Common myeloid progenitor, CD34-positive (primary cell): ENCODE data around the gene DENND5A.
A peak's percentile ranks its signal among the peaks of the same experiment; 100 is the strongest.
"Not testable (repeated sequence)": the region's sequence is repeated elsewhere in the genome, so short reads cannot be mapped to it uniquely, and the experiment has no call there.

Source experiments
- CTCF ChIA-PET: fragments of 350-600 bp; sonication (Branson Sonifier 250); formaldehyde crosslinking; loops from one replicate; lab custom pipeline; 2021; ENCODE audit warnings: antibody characterized with exemption; lab: Charles Lee
- POLR2A ChIA-PET: fragments of 350-600 bp; sonication (Branson Sonifier 250); formaldehyde crosslinking; loops from one replicate; lab custom pipeline; 2021; ENCODE audit warnings: antibody characterized with exemption; lab: Charles Lee
- DNase-seq, 3 donors: peaks; one replicate each; pipeline versions ENCODE4 v3.0.0 to v3.0.0-alpha.2; 2013
- H3K27ac ChIP-seq, 2 experiments: 1 replicate in 1 of 2; 2 replicates in 1 of 2; pipeline ENCODE4 v1.7.0; 2013; ENCODE audit warnings: inconsistent platforms in 2 of 2, low read length in 2 of 2, mild to moderate bottlenecking in 2 of 2, low read depth in 1 of 2, moderate library complexity in 1 of 2; ENCODE audit not compliant: severe bottlenecking in 2 of 2, insufficient read depth in 1 of 2, poor library complexity in 1 of 2
- H3K27me3 ChIP-seq, 5 experiments: replicated peaks in 2 of 5; 1 replicate in 3 of 5; 2 replicates in 2 of 5; pipeline versions ENCODE4 v1.6.1 to v1.7.0; 2013; ENCODE audit warnings: low read length in 4 of 5, mild to moderate bottlenecking in 2 of 5, moderate library complexity in 2 of 5, inconsistent platforms in 1 of 5; ENCODE audit not compliant: insufficient read depth in 5 of 5, control insufficient read depth in 4 of 5
- H3K36me3 ChIP-seq, 4 experiments: 1 replicate in 2 of 4; 2 replicates in 2 of 4; pipeline versions ENCODE4 v1.6.1 to v1.7.0; 2013; ENCODE audit warnings: low read length in 3 of 4, control low read depth in 1 of 4, mild to moderate bottlenecking in 1 of 4; ENCODE audit not compliant: control insufficient read depth in 4 of 4, insufficient read depth in 4 of 4
- H3K4me1 ChIP-seq, 4 experiments: 1 replicate in 3 of 4; 2 replicates in 1 of 4; pipeline versions ENCODE4 v1.6.1 to v1.7.1; 2013; ENCODE audit warnings: low read length in 3 of 4, mild to moderate bottlenecking in 3 of 4, control low read depth in 1 of 4, inconsistent platforms in 1 of 4, moderate library complexity in 1 of 4; ENCODE audit not compliant: control insufficient read depth in 4 of 4, insufficient read depth in 4 of 4; ENCODE audit errors: control extremely low read depth in 1 of 4
- H3K4me3 ChIP-seq, 7 experiments: 1 replicate in 4 of 7; 2 replicates in 3 of 7; pipeline versions ENCODE4 v1.5.1 to v1.7.0; 2013; ENCODE audit warnings: mild to moderate bottlenecking in 7 of 7, low read length in 6 of 7, moderate library complexity in 6 of 7, inconsistent platforms in 2 of 7, low read depth in 2 of 7, control low read depth in 1 of 7; ENCODE audit not compliant: insufficient read depth in 4 of 7, control insufficient read depth in 1 of 7; ENCODE audit errors: extremely low read depth in 1 of 7
- H3K9me3 ChIP-seq, 5 experiments: 1 replicate in 4 of 5; 2 replicates in 1 of 5; pipeline versions ENCODE4 v1.6.1 to v1.7.1; 2013; ENCODE audit warnings: low read length in 4 of 5, mild to moderate bottlenecking in 2 of 5, inconsistent platforms in 1 of 5, low read depth in 1 of 5, moderate library complexity in 1 of 5; ENCODE audit not compliant: control insufficient read depth in 4 of 5, insufficient read depth in 2 of 5; ENCODE audit errors: control extremely low read depth in 1 of 5
- WGBS: methylation state at CpG from one replicate; pipeline ENCODE4 v1.1.5; 2013; ENCODE audit not compliant: insufficient coverage; 5-methylcytosine and 5-hydroxymethylcytosine counted together

DENND5A gene

DNA sequence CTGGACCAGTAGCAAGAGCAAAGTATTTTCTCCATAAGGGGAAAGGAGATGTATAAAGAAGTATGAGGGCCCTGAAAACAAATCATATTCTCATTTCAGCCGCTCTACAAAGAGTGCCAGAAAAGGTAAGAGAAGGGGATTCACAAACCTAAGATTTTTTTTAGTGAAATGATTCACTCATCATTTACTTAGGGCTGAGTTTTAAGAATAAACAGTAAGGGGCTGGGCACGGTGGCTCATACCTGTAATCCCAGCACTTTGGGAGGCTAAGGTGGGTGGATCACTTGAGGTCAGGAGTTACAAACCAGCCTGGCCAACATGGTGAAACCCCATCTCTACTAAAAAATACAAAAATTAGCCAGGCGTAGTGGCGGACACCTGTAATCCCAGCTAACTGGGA is 55.5 kb downstream of the DENND5A start:
- WGBS = 94% methylated on average over 3 of the region's 4 CpGs
- peak overlapping the region in 1 of 2 experiments; percentile 4 for H3K27ac ChIP-seq
- DNase-seq, H3K9me3 ChIP-seq, H3K4me3 ChIP-seq, H3K36me3 ChIP-seq, POLR2A ChIA-PET, H3K27me3 ChIP-seq: not testable (repeated sequence)
- H3K4me1 ChIP-seq = peaks cover 0 to 23% (median 13%) of the 10 kb centered on the region in 4 experiments
- CTCF ChIA-PET = interaction anchor here (0.6 to 1.6 kb wide), 3 partner anchors 38 to 52 kb away, joined by 3 read pairs; no protein-coding TSS in a partner anchor

DNA sequence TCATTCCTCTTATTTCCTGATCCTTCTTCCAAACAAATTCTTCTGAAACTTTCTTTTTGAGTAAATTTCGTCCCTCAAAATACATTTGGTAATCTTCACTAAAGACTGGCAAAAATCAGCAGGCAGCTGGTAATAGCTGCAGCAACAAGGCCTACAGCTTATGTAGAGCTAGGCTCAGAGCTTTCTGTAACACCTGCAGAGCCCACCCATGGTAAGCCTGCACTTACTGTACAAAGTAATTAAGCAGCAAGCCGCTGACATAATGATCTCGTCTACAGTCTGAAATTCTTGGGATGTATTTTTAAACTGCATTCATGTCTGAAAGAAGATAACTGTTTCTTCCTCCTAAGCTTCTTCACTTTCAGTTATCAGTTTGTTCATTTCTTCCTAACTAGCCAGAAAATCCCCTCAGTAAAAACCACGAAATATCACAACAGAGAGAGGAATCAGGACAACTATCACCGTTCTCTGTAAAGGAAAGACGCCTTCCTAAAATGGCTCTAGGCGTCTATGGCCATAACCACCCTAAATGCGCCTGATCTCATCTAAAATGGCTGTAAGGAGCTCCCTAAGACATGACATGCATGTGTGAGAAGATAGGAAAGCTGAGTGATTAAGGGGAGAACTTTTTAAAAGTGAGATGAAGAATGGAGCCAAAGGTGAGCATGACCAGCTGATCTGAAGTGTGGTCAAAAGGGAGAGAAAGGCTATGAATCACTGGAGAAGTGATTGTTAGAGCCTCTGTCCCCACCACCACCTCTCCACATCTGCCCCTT is 56.2 kb downstream of the DENND5A start:
- H3K4me1 ChIP-seq = peaks cover 0 to 23% (median 13%) of the 10 kb centered on the region in 4 experiments
- peak overlapping the region in 1 of 2 experiments; percentile 4 for H3K27ac ChIP-seq
- peak in 1 of 3 donors; percentile 22 for DNase-seq
- H3K27me3 ChIP-seq = no peaks in the 10 kb centered on the region
- 72% methylated on average over 7 of the region's 8 CpGs for WGBS
- H3K4me3 ChIP-seq = no peak overlapping the region
- POLR2A ChIA-PET = no interaction called here
- H3K9me3 ChIP-seq = no peaks in the 10 kb centered on the region
- CTCF ChIA-PET = interaction anchor here (0.6 to 2.9 kb wide), 5 partner anchors 12 to 52 kb away, joined by 3 to 7 read pairs (median 3); no protein-coding TSS in a partner anchor
- peaks cover under 1 to 6% (median 4%) of the 10 kb centered on the region in 4 experiments for H3K36me3 ChIP-seq

DNA sequence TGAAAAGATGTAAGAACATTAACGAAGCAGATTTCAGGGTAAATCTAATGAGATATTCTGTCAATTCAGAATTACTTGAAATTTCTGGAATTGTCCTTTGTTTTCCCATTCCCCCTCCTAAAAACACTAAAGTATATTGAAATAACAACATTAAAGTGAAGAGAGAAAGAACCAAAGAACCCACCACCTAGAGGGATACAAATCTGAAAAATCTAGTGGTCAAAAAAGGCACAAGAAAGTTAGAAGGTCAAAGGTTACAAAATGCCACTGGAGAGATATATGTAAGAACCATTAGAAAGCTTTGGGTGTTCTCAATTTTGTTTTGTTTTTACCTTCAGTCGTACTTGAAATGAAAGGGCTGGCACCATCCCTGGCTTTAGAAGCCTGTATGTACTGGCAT is 57.9 kb downstream of the DENND5A start:
- no peaks in the 10 kb centered on the region for H3K27me3 ChIP-seq
- peaks cover 11 to 18% (median 17%) of the 10 kb centered on the region in 4 experiments for H3K36me3 ChIP-seq
- H3K9me3 ChIP-seq = no peaks in the 10 kb centered on the region
- CTCF ChIA-PET = interaction anchor here (1.8 to 2.9 kb wide), 2 partner anchors 9 to 54 kb away, joined by 5 to 7 read pairs; no protein-coding TSS in a partner anchor
- peaks cover 0 to 23% (median 13%) of the 10 kb centered on the region in 4 experiments for H3K4me1 ChIP-seq
- no CpG with 5 or more reads among the region's 2 CpGs for WGBS
- no peak for DNase-seq
- H3K4me3 ChIP-seq = no peak overlapping the region
- H3K27ac ChIP-seq = no peak overlapping the region
- POLR2A ChIA-PET = no interaction called here

DNA sequence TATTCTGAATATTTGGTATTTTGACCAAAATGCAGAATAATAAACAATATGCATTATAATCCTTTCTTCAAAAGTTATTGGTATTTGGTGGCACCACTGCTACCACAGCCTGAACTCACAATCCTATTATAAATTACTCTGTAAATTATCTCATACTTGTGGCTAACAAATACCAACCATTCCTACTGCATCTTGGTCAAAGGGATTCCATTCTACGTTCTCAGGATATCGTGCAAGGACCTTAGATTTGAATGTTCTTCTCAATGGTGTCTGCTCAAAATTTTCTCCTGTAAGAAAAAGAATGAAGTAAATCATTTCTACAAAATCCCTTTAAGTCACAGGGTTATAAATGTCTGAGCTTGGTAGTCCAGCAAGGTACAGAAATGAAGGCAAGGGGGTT is 58.7 kb downstream of the DENND5A start:
- Histone ChIP-seq H3K9me3 (no peaks in the 10 kb centered on the region), H3K4me1 (peaks cover 0 to 21% (median 13%) of the 10 kb centered on the region in 4 experiments), H3K27ac (no peak overlapping the region), H3K36me3 (peaks cover 11 to 18% (median 17%) of the 10 kb centered on the region in 4 experiments), H3K27me3 (no peaks in the 10 kb centered on the region), H3K4me3 (no peak overlapping the region)
- no peak for DNase-seq
- ChIA-PET CTCF (interaction anchor here (1.1 to 2.9 kb wide), 3 partner anchors 10 to 55 kb away, joined by 3 to 7 read pairs (median 5); no protein-coding TSS in a partner anchor), POLR2A (no interaction called here)
- WGBS = 100% methylated on average over 2 of the region's 2 CpGs

DNA sequence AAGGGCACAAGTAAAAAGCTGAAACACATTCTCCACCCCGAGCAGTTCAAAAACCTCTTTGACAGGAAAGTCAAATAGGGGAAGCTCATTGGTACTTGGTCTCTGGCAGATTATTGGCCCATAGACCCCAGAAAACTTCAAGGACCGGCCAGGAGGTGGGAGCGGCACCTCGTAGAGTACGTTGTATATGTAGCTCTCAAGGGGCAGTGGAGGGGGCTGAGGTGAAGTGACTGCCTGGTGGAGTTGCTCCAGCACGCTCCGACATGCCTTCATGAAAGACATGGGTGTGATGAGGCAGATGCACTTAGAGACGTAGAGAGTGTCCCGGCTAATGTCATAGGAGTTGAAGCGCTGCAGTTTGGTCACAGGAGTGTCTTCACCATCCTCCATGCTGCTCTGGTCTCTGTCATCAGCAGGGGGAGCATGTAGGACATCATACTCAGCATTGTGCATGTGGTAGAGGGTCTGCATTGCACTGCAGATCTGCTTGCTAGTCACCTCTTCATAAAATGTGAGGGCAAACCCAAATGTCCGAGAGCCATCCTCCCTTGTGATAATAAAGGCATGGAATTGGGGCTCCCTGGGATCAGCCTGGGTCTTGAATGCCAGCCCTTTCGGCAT is 61.3 kb downstream of the DENND5A start:
- Histone ChIP-seq H3K27me3 (no peaks in the 10 kb centered on the region), H3K9me3 (no peaks in the 10 kb centered on the region), H3K27ac (no peak overlapping the region), H3K36me3 (peaks cover 11 to 24% (median 22%) of the 10 kb centered on the region in 4 experiments), H3K4me3 (no peak overlapping the region), H3K4me1 (peaks cover 0 to 3% (median under 1%) of the 10 kb centered on the region in 4 experiments)
- 90% methylated on average over 11 of the region's 12 CpGs for WGBS
- POLR2A ChIA-PET = interaction anchor here (0.6 kb wide), 1 partner anchor 9 kb away, joined by 3 read pairs; no protein-coding TSS in a partner anchor
- DNase-seq = peak; percentile 45 to 70 (median 64)
- CTCF ChIA-PET = interaction anchor here (0.6 to 2.1 kb wide), 18 partner anchors 10 to 268 kb away, joined by 3 to 15 read pairs (median 3); no protein-coding TSS in a partner anchor

DNA sequence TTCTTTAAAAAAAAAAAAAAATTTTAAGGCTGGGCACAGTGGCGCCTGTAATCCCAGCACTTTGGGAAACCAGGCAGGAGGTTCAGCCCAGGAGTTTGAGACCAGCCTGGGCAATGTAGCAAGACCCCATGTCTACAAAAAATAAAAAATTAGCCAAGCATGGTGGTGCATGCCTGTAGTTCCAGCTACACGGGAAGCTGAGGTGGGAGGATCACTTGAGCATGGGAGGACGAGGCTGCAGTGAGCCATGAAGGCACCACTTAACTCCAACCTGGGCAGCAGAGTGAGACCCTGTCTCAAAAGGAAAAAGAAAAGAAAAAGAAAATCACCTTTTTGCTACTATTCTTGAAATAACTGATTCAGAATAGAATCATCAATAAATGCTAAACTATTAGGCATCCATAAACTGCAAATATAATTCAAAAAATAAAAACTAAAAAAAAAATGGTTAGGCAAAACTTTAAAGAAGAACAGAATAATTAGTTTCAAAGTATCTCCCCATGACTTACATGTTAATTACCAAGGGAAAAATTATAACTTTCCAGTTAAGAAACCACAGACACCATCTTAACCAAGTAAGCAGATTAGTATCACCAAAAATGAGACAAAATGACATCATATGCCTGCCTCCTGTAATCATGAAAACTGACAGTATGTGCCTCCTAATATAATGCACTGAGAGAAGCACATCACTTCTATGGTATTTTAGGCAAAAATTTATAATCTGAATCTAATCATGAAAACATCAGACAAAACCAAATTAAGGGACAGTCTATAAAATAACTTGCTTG is 63.6 kb downstream of the DENND5A start:
- POLR2A ChIA-PET = no interaction called here
- H3K9me3 ChIP-seq = no peaks in the 10 kb centered on the region
- H3K4me1 ChIP-seq = no peaks in the 10 kb centered on the region
- 100% methylated on average over 2 of the region's 3 CpGs for WGBS
- DNase-seq = no peak
- H3K27ac ChIP-seq = no peak overlapping the region
- peaks cover 16 to 27% (median 23%) of the 10 kb centered on the region in 4 experiments for H3K36me3 ChIP-seq
- no peak overlapping the region for H3K4me3 ChIP-seq
- H3K27me3 ChIP-seq = no peaks in the 10 kb centered on the region
- CTCF ChIA-PET = interaction anchor here (0.9 to 2.0 kb wide), 3 partner anchors 11 to 50 kb away, joined by 3 to 5 read pairs (median 4); no protein-coding TSS in a partner anchor
